Bone marrow (tissue), 2 donors: ENCODE measurements around the gene ARID1B.

ENCODE experiments used
- DNase-seq, 2 donors: peaks; one replicate each; lab custom pipeline; 2025; lab: John Stamatoyannopoulos, UW

ARID1B gene

GRCh38 chr6:156879186-156879585 is 102.0 kb downstream of the ARID1B start:
- no peak for DNase-seq

DNA sequence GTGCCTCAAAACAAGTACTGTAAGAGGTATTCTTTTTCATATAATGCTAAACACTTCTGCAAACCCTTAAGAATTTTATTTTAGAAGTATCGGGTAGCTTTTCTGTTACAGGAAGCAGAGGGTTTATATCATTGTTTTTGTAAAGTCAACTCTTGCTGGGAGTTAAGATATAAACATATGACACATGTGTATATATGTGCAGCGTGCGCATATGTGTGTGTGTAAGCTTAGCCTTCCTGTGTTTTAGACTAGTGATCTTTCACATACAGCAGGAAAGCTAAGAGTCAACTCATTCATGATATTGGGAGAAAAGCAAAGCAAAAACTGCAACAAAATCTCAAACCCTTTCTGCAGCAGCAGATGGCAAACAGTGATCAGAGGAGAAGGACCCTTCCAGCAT is 102.4 kb downstream of the ARID1B start:
- no peak for DNase-seq

GRCh38 chr6:156880913-156881312 is 103.7 kb downstream of the ARID1B start:
- DNase-seq = no peak

DNA sequence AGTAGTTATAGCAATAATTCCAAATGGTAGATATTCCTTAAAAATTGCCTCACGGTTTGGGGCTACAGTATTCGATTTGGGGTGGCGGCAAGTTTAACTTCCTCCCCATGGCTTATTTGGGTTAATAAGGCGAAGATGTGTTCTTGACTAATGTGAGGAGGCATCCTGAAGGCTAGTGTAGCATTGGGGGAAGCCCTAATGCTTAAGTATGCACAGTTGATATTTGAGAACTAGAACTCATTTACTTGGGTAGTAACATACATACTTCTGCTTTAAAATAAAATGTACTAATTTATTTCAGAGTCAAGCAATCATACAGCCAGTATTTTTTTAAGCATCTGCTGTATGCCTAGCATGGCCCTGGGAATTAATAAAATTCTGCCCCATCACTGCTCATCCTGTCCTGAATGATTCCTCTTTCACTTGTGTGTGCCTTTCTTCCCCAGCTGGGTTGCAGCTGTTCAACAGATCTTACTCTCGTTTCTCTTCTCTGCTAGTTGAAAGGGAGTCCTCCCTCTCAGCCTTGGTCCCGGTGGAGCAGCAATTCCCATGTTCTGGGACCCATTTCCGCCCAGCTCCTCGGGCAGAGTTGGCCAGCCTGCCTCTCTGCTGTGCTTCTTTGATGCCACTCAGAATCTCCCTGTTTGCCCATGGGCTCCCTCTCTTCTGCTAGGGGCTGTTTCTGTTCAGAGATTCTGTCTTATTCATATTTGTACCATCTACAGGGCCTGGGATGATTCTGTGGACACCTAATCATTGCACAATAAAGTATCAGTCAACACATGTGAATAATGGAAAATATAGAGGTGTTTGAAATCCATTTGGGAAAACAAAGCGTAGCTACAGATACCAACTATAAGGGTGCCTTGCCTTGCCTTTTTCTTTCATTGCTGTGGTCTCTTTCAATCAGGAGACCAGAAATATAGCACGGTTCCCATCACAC is 104.8 kb downstream of the ARID1B start:
- no peak for DNase-seq

DNA sequence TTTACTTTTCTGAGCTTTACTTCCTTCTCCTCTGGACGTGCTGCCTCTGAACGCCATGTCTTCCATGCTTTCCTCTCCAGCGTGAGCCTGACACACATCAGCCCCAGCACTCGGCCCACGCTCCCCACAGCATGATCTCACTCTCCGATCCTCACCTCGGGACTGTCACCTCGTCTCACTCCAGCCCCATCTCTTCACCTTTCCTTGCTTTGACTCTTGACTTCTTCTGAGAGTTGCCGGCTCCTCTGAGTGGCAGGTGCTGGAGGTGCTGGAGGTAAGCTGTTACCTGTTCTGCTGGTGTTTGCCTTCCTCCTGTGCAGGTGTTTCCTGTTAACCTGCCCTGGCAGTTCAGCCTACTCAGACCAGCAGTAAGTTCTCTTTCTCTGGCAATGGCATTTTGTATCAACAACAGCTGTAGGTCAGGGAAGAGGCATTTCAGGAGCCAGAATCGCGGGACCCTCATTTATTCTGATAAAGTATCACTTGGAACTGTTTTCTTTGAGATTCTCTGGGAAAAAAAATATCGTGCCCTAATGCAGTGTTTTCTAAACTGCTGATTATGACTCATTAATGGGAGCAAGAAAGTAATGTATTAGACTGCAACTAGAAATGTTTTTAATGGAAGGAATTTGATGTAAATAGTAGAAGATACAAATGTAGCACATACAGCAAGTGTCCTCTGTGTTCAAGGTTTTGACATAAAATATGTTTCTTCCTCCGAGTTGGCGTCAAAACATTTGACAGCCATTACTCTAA is 106.5 kb downstream of the ARID1B start:
- DNase-seq = no peak

GRCh38 chr6:156884306-156884705 is 107.1 kb downstream of the ARID1B start:
- DNase-seq = no peak

- DNase-seq = no peak
These were observed 108.4 kb downstream of the ARID1B start for GRCh38 chr6:156885562-156885961.

DNA sequence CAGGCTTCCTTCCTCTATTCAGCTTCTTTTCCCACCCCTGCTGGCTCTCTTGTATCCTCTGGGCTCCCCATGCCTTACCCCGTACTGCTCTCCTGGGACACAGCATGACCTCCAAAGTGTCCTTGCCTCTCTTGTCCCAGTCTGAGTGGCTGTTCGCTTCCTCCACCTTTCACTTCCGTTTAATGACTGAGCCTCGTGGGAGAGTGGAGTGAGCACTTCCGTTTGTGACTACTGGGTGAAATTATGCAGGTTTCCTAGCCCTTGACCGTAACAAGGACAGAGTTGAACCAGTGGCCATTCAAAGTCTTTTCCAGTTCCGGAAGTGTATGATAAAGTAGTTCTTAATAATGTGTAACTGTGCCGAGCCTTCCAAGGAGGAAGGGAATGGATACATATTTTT is 109.2 kb downstream of the ARID1B start:
- no peak for DNase-seq

DNA sequence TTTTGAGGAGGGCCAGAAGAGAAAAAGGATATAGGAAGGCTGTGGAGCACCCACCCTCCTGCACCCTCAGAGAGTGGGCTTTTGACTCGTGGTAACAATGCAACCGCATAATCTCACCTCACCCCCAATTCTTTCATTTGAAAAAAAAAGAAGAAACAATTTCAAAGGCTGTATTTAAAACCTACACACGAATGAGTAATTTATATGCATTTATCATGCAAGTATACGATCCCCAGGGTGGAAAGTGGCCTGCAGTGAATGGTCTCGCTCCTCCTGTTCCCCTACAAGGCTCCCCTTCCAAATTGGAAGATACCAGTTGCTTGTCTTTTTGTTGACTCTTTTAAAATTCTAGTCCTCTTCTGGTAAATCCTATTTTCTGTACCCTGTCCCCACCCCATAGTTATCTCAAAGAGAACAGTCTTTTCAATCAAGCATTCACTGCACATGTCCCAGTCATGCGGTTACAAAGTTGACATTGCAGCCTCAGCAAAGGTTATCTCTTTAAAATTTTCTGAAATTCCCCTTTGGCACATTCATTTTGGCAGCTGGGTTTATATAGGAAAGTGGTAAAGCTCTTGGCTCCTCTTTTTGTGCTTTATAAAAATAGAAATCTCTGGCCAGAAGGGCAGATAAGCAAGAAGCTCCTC is 110.6 kb downstream of the ARID1B start:
- no peak for DNase-seq

- DNase-seq = no peak
These were observed 112.3 kb downstream of the ARID1B start for GRCh38 chr6:156889469-156889868.

GRCh38 chr6:156889986-156890385 is 112.8 kb downstream of the ARID1B start:
- no peak for DNase-seq

DNA sequence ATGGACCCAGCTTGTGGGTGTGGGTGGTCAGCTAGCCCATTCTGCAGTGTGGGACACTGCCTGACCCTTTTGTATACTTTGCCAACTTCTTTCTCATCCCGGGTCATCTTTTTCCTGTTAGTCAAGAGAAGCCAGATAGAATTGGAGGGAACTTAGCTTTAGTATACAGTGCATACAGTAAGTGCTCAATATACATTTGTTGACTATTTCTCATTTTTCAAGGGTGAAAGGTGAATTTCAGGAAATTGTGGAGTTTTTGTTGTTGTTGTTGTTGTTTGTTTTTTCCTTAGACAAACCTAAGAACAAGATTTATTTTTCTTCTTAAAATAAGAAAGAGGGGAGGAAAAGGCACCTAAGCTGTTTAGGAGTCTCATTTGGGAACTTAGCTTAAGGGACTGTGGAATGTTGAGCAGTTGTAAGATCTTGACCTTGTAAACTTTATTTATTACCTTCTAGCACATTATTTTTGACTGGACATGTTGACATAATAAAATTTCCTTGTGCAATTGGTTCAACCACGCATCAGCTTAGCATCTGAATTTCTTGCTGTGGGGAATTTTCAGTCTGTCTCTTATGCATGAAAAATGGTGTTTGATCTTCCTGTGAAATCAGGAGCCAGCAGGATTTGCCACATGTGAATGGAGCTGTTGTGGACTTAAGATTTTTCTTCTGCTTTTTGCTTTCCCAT is 113.6 kb downstream of the ARID1B start:
- no peak for DNase-seq

DNA sequence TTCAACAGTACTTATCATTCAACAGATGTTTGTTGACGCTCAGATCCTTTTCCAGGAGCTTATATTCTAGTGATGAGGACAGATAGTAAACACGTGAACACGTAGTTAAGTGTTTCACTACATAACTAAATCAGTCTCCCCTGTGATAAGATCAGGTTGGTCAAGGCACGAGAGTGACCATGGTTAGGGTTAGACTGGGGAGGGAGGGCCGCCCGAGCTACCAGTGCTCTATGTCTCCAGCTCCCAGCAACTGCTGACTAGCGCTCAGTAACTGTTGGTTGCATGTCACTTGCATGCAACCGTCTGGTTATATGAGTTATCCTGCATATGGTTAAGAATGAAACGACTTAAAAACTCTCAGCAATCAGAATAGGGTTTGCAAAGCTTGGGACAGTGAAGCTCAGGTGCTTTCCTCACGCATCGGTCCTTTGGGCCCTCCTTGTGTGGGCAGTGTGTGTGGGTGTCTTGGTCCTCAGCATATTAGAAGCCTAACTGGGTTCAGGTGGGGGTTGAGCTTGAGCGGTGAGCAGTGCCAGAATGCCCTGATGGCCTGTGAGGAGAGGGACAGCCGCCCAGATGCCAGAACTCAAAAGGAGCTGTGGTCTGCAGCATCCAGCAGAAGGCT is 120.8 kb downstream of the ARID1B start:
- no peak for DNase-seq

GRCh38 chr6:156899071-156899470 is 121.9 kb downstream of the ARID1B start:
- DNase-seq = no peak

DNA sequence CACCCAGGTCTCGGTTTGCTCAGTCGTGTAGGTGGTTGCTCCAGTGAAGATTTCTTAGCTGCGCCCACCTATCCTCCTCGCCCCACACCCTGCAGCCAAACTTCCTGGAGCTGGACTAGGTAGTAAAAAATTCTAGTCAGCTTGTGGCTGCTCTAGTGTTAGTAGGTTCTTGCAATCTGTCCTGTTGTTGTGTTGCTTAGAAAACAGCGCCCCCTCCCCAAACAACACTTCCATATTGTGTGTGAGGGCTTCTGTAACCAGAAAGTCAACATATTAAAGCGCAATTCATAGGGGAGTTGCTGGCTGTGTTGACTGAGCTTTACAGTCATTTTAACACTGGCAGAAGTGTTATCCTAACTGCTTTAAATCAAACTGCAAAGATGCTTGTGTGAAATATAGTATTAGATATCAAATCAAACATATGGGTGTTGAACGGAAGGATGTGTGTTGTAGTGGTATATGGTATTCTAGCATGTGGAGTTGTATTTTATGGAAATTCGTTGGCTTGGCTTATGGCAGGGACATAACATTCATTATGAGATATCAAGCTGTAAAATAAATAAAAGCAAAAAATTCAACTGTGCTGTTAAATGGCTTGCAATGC is 122.5 kb downstream of the ARID1B start:
- DNase-seq = no peak

DNA sequence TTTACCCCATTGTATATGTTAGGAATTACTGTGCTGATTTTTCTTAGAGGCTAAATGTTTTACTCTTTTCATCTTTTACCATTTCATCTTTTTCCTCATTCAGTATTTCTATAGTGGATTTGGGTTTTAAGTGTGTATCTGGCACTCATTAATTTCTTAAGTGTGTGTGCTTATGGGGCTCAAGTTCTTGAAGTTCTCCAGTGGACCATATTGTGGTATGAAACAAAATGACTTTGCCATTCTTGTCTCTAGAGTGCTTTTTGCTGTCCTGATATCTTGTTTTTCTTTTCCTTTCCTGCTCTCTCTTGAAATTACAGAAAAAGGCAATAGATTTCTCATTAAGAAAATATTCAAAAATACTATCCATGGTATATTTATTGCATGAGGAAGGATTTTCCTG is 123.1 kb downstream of the ARID1B start:
- DNase-seq = no peak

GRCh38 chr6:156901309-156902019 is 124.3 kb downstream of the ARID1B start:
- DNase-seq = no peak

- DNase-seq = no peak
These were observed 125.6 kb downstream of the ARID1B start for GRCh38 chr6:156902782-156903181.

DNA sequence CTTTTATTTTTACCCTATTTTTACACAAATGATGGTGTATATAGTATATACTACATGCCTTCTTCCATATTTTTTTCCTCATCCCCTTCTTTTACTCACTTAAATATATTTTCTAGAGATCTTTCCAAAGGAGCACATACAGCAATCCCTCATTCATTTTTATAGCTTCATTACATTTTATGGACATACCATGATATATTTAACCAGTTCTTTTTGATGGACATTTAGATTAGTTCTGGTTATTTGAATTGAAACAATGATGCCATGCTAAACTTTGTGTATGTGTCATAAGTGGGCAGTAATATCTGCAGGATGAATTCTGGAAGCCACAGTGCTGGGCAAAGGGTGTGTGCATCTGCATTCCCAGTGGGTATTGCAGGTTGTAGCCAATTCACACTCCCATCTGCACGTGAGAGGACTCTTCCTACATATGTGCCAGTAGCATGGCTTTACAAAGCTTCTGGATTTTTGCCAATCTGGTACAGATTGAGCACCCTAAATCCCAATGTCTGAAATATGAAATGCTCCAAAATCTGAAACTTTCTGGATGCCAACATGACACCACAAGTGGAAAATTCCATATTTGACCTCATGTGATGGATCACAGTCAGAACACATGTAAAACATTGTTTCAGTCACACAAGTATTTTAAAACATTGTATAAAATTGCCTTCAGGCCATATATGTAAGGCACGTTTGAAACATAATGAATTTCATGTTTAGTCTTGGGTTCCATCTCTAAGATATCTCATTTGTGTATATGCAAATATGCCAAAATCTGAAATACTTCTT is 127.2 kb downstream of the ARID1B start:
- no peak for DNase-seq

- no peak for DNase-seq
These were observed 128.6 kb downstream of the ARID1B start for GRCh38 chr6:156905801-156906200.
